ENCODE results near the gene OR13J1. TPM values are rescaled to one million over a fixed set of nuclear protein-coding genes. Genes with fewer than 3 reads are reported as not detected.
A peak's percentile ranks its signal among the peaks of the same experiment; 100 is the strongest.

OR13J1 gene
- total RNA-seq, 1 donor from 2014 or later: not detected

- Mint-ChIP-seq H3K36me3 (ENCODE audit: low read depth, unreplicated experiment) (peaks cover 3% of the 10 kb centered on the region), H3K4me3 (ENCODE audit: unreplicated experiment) (peak overlapping the region; percentile 53), H3K27me3 (ENCODE audit: unreplicated experiment) (peaks cover 14% of the 10 kb centered on the region), H3K27ac (ENCODE audit: unreplicated experiment) (no peak overlapping the region), H3K4me1 (ENCODE audit: unreplicated experiment) (peaks cover 23% of the 10 kb centered on the region), H3K9me3 (ENCODE audit: unreplicated experiment) (no peaks in the 10 kb centered on the region)
- peak; percentile 48 for DNase-seq (ENCODE audit: low spot score)
- peak; percentile 75 for TF ChIP-seq CTCF (IDR thresholded peaks at IDR 0.05; ENCODE audit: unreplicated experiment)
Measured at GRCh38 chr9:35826071-35826701, 44.0 kb downstream of the OR13J1 start.

- peaks cover 10% of the 10 kb centered on the region for H3K4me1 Mint-ChIP-seq (ENCODE audit: unreplicated experiment)
- DNase-seq (ENCODE audit: low spot score): no peak
- H3K27ac Mint-ChIP-seq (ENCODE audit: unreplicated experiment): no peak overlapping the region
Measured at GRCh38 chr9:35822926-35823325, 47.3 kb downstream of the OR13J1 start.

GRCh38 chr9:35820076-35820475, 50.1 kb downstream of the OR13J1 start:
- DNase-seq (ENCODE audit: low spot score): no peak
- Mint-ChIP-seq H3K4me3 (ENCODE audit: unreplicated experiment) (no peak overlapping the region), H3K27me3 (ENCODE audit: unreplicated experiment) (peaks cover 7% of the 10 kb centered on the region), H3K4me1 (ENCODE audit: unreplicated experiment) (peaks cover 21% of the 10 kb centered on the region), H3K27ac (ENCODE audit: unreplicated experiment) (no peak overlapping the region), H3K9me3 (ENCODE audit: unreplicated experiment) (no peaks in the 10 kb centered on the region), H3K36me3 (ENCODE audit: low read depth, unreplicated experiment) (no peaks in the 10 kb centered on the region)
- TF ChIP-seq CTCF (IDR thresholded peaks at IDR 0.05; ENCODE audit: unreplicated experiment): no peak

More at GRCh38 chr9:35822926-35823325, 47.3 kb downstream of the OR13J1 start:
- H3K9me3 Mint-ChIP-seq (ENCODE audit: unreplicated experiment): no peaks in the 10 kb centered on the region
- H3K36me3 Mint-ChIP-seq (ENCODE audit: low read depth, unreplicated experiment): peaks cover 3% of the 10 kb centered on the region
- no peak for TF ChIP-seq CTCF (IDR thresholded peaks at IDR 0.05; ENCODE audit: unreplicated experiment)
- H3K4me3 Mint-ChIP-seq (ENCODE audit: unreplicated experiment): no peak overlapping the region
- peaks cover 5% of the 10 kb centered on the region for H3K27me3 Mint-ChIP-seq (ENCODE audit: unreplicated experiment)

Other genes starting within 250 kb of the OR13J1 start
- not detected for gene SIT1, start 219.5 kb downstream of the OR13J1 start, total RNA-seq (ENCODE audit: unreplicated experiment)
- 32,961 TPM for gene RMRP, start 212.4 kb downstream of the OR13J1 start, total RNA-seq (ENCODE audit: unreplicated experiment)
- gene CCDC107, start 212.1 kb downstream of the OR13J1 start, total RNA-seq (ENCODE audit: unreplicated experiment): 13.5 TPM
- gene ARHGEF39, start 205.2 kb downstream of the OR13J1 start, total RNA-seq (ENCODE audit: unreplicated experiment): 1.4 TPM
- gene CA9, start 196.5 kb downstream of the OR13J1 start, total RNA-seq (ENCODE audit: unreplicated experiment): 1.5 TPM
- 173 TPM for gene TPM2, start 180.5 kb downstream of the OR13J1 start, total RNA-seq (ENCODE audit: unreplicated experiment)
- 370 TPM for gene TLN1, start 138.2 kb downstream of the OR13J1 start, total RNA-seq (ENCODE audit: unreplicated experiment)
- gene CREB3, start 137.7 kb downstream of the OR13J1 start, total RNA-seq (ENCODE audit: unreplicated experiment): 29.2 TPM
- gene GBA2, start 121.2 kb downstream of the OR13J1 start, total RNA-seq (ENCODE audit: unreplicated experiment): 200 TPM
- gene RGP1, start 121.1 kb downstream of the OR13J1 start, total RNA-seq (ENCODE audit: unreplicated experiment): 51.4 TPM
- 2.8 TPM for gene MSMP, start 116.1 kb downstream of the OR13J1 start, total RNA-seq (ENCODE audit: unreplicated experiment)
- gene NPR2, start 78.8 kb downstream of the OR13J1 start, total RNA-seq (ENCODE audit: unreplicated experiment): 30.8 TPM
- gene SPAG8, start 58.1 kb downstream of the OR13J1 start, total RNA-seq (ENCODE audit: unreplicated experiment): 0.59 TPM
- 43.3 TPM for gene HINT2, start 55.4 kb downstream of the OR13J1 start, total RNA-seq (ENCODE audit: unreplicated experiment)
- not detected for gene FAM221B, start 41.7 kb downstream of the OR13J1 start, total RNA-seq (ENCODE audit: unreplicated experiment)
- gene TMEM8B, start 41.2 kb downstream of the OR13J1 start, total RNA-seq (ENCODE audit: unreplicated experiment): 9.0 TPM
- gene HRCT1, start 35.8 kb upstream of the OR13J1 start, total RNA-seq (ENCODE audit: unreplicated experiment): 0.87 TPM
- gene SPAAR, start 39.1 kb upstream of the OR13J1 start, total RNA-seq (ENCODE audit: unreplicated experiment): 32.0 TPM
- not detected for gene OR2S2, start 87.8 kb upstream of the OR13J1 start, total RNA-seq (ENCODE audit: unreplicated experiment)
- gene RECK, start 166.5 kb upstream of the OR13J1 start, total RNA-seq (ENCODE audit: unreplicated experiment): 48.2 TPM